ENCODE results near the gene SLC7A1.

DNA sequence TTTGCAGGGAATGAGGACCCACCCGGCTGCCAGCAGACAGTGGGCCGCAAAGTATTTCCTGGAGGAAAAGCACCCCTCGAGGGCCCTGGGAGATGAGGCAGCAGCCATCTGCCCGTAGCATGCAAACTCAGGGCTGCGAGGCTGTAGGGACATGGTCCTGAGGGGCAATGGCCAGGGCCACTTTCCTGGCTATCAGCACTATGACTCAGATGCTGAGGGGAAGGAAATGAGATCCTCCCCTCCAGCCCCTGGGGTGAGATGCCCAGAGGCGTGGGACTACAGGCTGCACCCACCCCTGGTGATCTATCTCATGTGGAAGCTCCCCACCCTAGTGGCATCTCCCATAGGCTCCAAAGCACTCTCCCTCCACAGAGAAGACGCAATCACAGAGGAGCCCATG is 80.1 kb downstream of the SLC7A1 start:
- no peak for TF ChIP-seq ESRRA (CRISPR knock-in tag; IDR thresholded peaks at IDR 0.05; ENCODE audit: low read depth)
- no peak for TF ChIP-seq POLR2G (IDR thresholded peaks at IDR 0.05; ENCODE audit: low read depth, low read length)
- TF ChIP-seq CBFB (CRISPR knock-in tag; IDR thresholded peaks at IDR 0.05), result no peak
- TF ChIP-seq ZBTB8A (CRISPR knock-in tag; IDR thresholded peaks at IDR 0.05; ENCODE audit: borderline replicate concordance, low read depth), result no peak
- TF ChIP-seq, protein P1, sequence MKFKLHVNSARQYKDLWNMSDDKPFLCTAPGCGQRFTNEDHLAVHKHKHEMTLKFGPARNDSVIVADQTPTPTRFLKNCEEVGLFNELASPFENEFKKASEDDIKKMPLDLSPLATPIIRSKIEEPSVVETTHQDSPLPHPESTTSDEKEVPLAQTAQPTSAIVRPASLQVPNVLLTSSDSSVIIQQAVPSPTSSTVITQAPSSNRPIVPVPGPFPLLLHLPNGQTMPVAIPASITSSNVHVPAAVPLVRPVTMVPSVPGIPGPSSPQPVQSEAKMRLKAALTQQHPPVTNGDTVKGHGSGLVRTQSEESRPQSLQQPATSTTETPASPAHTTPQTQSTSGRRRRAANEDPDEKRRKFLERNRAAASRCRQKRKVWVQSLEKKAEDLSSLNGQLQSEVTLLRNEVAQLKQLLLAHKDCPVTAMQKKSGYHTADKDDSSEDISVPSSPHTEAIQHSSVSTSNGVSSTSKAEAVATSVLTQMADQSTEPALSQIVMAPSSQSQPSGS (CRISPR knock-in tag; IDR thresholded peaks at IDR 0.05), result no peak
- TF ChIP-seq ZFP36 (IDR thresholded peaks at IDR 0.05; ENCODE audit: borderline replicate concordance, low read depth, low read length, partially characterized antibody), result no peak
- TF ChIP-seq, protein P2, sequence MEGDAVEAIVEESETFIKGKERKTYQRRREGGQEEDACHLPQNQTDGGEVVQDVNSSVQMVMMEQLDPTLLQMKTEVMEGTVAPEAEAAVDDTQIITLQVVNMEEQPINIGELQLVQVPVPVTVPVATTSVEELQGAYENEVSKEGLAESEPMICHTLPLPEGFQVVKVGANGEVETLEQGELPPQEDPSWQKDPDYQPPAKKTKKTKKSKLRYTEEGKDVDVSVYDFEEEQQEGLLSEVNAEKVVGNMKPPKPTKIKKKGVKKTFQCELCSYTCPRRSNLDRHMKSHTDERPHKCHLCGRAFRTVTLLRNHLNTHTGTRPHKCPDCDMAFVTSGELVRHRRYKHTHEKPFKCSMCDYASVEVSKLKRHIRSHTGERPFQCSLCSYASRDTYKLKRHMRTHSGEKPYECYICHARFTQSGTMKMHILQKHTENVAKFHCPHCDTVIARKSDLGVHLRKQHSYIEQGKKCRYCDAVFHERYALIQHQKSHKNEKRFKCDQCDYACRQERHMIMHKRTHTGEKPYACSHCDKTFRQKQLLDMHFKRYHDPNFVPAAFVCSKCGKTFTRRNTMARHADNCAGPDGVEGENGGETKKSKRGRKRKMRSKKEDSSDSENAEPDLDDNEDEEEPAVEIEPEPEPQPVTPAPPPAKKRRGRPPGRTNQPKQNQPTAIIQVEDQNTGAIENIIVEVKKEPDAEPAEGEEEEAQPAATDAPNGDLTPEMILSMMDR (CRISPR knock-in tag; IDR thresholded peaks at IDR 0.05), result no peak
- no peak for TF ChIP-seq KMT2B (CRISPR knock-in tag; IDR thresholded peaks at IDR 0.05)
- no peak for TF ChIP-seq SMAD1 (CRISPR knock-in tag; IDR thresholded peaks at IDR 0.05; ENCODE audit: borderline replicate concordance, low read depth)
